ENCODE data around the gene CADPS. TPM values are rescaled to one million over a fixed set of nuclear protein-coding genes. Genes with fewer than 3 reads are reported as not detected.

CADPS gene
- total and polyA plus RNA-seq, 10 donors: 0.16 to 3.6 (median 0.40) TPM

- H3K36me3 ChIP-seq: no peaks in the 10 kb centered on the region
- H3K4me3 ChIP-seq: no peak overlapping the region
- TF ChIP-seq POLR2A (IDR thresholded peaks at IDR 0.05): no peak
- no peak for TF ChIP-seq CTCF (IDR thresholded peaks at IDR 0.05 in 8 of 11, conservative IDR thresholded peaks at IDR 0.05 in 3 of 11)
- no peak for TF ChIP-seq POLR2AphosphoS5 (IDR thresholded peaks at IDR 0.05)
- intact Hi-C loops (cut with DNase I; ENCODE audit: low total_unique reads): no loop called here
- no peaks in the 10 kb centered on the region for H3K9me3 ChIP-seq
- H3K27ac ChIP-seq: no peak overlapping the region
- no peaks in the 10 kb centered on the region for H3K27me3 ChIP-seq (replicated peaks in 1 of 7)
- no peaks in the 10 kb centered on the region for H3K4me1 ChIP-seq
- no peak for DNase-seq
Observed at GRCh38 chr3:62531981-62532380, 343.2 kb downstream of the CADPS start.

- H3K9me3 ChIP-seq: no peaks in the 10 kb centered on the region
- no peak for DNase-seq
- no peaks in the 10 kb centered on the region for H3K4me1 ChIP-seq
- no peaks in the 10 kb centered on the region for H3K27me3 ChIP-seq (replicated peaks in 1 of 7)
- TF ChIP-seq POLR2AphosphoS5 (IDR thresholded peaks at IDR 0.05) (no peak), POLR2A (IDR thresholded peaks at IDR 0.05) (no peak), CTCF (IDR thresholded peaks at IDR 0.05 in 8 of 11, conservative IDR thresholded peaks at IDR 0.05 in 3 of 11) (no peak)
- WGBS, 5 donors: 38 to 44% (median 42%) methylated on average over 2 of the region's 2 CpGs
- no peaks in the 10 kb centered on the region for H3K36me3 ChIP-seq
- intact Hi-C loops (cut with DNase I; ENCODE audit: low total_unique reads): no loop called here
- H3K27ac ChIP-seq: no peak overlapping the region
- no peak overlapping the region for H3K4me3 ChIP-seq
Observed at GRCh38 chr3:62531493-62531892, 343.7 kb downstream of the CADPS start.

GRCh38 chr3:62529230-62529629, 346.0 kb downstream of the CADPS start:
- H3K36me3 ChIP-seq: no peaks in the 10 kb centered on the region
- H3K9me3 ChIP-seq: no peaks in the 10 kb centered on the region
- H3K27ac ChIP-seq: no peak overlapping the region
- TF ChIP-seq POLR2AphosphoS5 (IDR thresholded peaks at IDR 0.05) (no peak), POLR2A (IDR thresholded peaks at IDR 0.05) (no peak), CTCF (IDR thresholded peaks at IDR 0.05 in 8 of 11, conservative IDR thresholded peaks at IDR 0.05 in 3 of 11) (no peak)
- no peak overlapping the region for H3K4me3 ChIP-seq
- peaks cover 0 to 4% (median 0%) of the 10 kb centered on the region in 7 donors for H3K27me3 ChIP-seq (replicated peaks in 1 of 7)
- no peaks in the 10 kb centered on the region for H3K4me1 ChIP-seq
- WGBS, 5 donors: 31 to 44% (median 34%) methylated on average over 4 of the region's 4 CpGs
- no peak for DNase-seq
- intact Hi-C loops (cut with DNase I; ENCODE audit: low total_unique reads): no loop called here

- intact Hi-C loops (cut with DNase I; ENCODE audit: low total_unique reads): no loop called here
- WGBS, 5 donors: 75 to 88% (median 80%) methylated on average over 4 of the region's 4 CpGs
- peaks cover 0 to 4% (median 0%) of the 10 kb centered on the region in 7 donors for H3K27me3 ChIP-seq (replicated peaks in 1 of 7)
- H3K4me1 ChIP-seq: no peaks in the 10 kb centered on the region
- no peak overlapping the region for H3K27ac ChIP-seq
- TF ChIP-seq POLR2AphosphoS5 (IDR thresholded peaks at IDR 0.05) (no peak), POLR2A (IDR thresholded peaks at IDR 0.05) (no peak), CTCF (IDR thresholded peaks at IDR 0.05 in 8 of 11, conservative IDR thresholded peaks at IDR 0.05 in 3 of 11) (no peak)
- H3K36me3 ChIP-seq: no peaks in the 10 kb centered on the region
- no peak for DNase-seq
- H3K4me3 ChIP-seq: no peak overlapping the region
- H3K9me3 ChIP-seq: no peaks in the 10 kb centered on the region
Observed at GRCh38 chr3:62527474-62527873, 347.7 kb downstream of the CADPS start.
